Prostate gland (tissue), 2 donors: ENCODE results near the gene CLSTN3. TPM values are rescaled to one million over a fixed set of nuclear protein-coding genes. Genes with fewer than 3 reads are reported as not detected.
"Not testable (repeated sequence)": the region's sequence is repeated elsewhere in the genome, so short reads cannot be mapped to it uniquely, and the experiment has no call there.

ENCODE experiments used
- DNase-seq: peaks from one replicate; pipeline ENCODE4 v3.0.0-alpha.2; 2019; ENCODE audit warnings: low spot score
- H3K27ac ChIP-seq, 2 donors: fragments of 200-600 bp; sonication (generic); 2 replicates each; pipeline ENCODE4 v1.5.1; 2017 to 2019
- H3K27me3 ChIP-seq: fragments of 200-600 bp; sonication (generic); replicated peaks from 2 replicates; pipeline ENCODE4 v1.5.1; 2019; ENCODE audit not compliant: insufficient read depth
- H3K36me3 ChIP-seq, 2 donors: fragments of 200-600 bp; sonication (generic); 1 replicate in 1 of 2; 2 replicates in 1 of 2; pipeline versions ENCODE4 v1.5.1 to v1.8.1; 2017 to 2019
- H3K4me1 ChIP-seq: fragments of 200-600 bp; sonication (generic); replicated peaks from 2 replicates; pipeline ENCODE4 v1.5.1; 2019
- H3K4me3 ChIP-seq, 2 donors: fragments of 200-600 bp; sonication (generic); 2 replicates each; pipeline ENCODE4 v1.5.1; 2017 to 2019
- H3K9me3 ChIP-seq: fragments of 200-600 bp; sonication (generic); 2 replicates; pipeline ENCODE4 v1.5.1; 2017
- CTCF ChIP-seq, 4 experiments: fragments of 200-600 bp in 2 of 4; fragments of 450-650 bp in 2 of 4; sonication (generic) in 2 of 4; IDR thresholded peaks; 1 replicate in 3 of 4; 2 replicates in 1 of 4; pipeline ENCODE4 v1.5.1; 2016 to 2019; ENCODE audit warnings: antibody characterized with exemption in 4 of 4, mild to moderate bottlenecking in 2 of 4, moderate library complexity in 2 of 4
- POLR2A ChIP-seq: fragments of 450-650 bp; IDR thresholded peaks from one replicate; pipeline ENCODE4 v1.6.1; 2016; ENCODE audit warnings: antibody characterized with exemption, mild to moderate bottlenecking
- POLR2AphosphoS5 ChIP-seq: sonication (generic); formaldehyde crosslinking; IDR thresholded peaks from one replicate; pipeline ENCODE4 v1.6.1; 2017; ENCODE audit warnings: antibody characterized with exemption
- WGBS: methylation state at CpG from one replicate; pipeline ENCODE4 v1.1.5; 2018; 5-methylcytosine and 5-hydroxymethylcytosine counted together
- intact Hi-C: fragments of 100-400 bp; cut with DNase I; formaldehyde crosslinking; loops from one replicate; pipeline ENCODE4 v1.14.2; 2022
- total RNA-seq, 2 donors: library from RNA; depleted of rRNA; stranded (reverse); fragments of >200 nt; gene quantifications; one replicate each; pipeline ENCODE4 v1.1.0, GENCODE V29; 2016

CLSTN3 gene
- total RNA-seq, 2 donors from 2014 or later: 7.7 to 45.7 TPM

- DNase-seq: no peak
- Histone ChIP-seq H3K36me3 (no peaks in the 10 kb centered on the region), H3K27me3 (no peaks in the 10 kb centered on the region), H3K27ac (no peak overlapping the region), H3K4me1 (no peaks in the 10 kb centered on the region), H3K9me3 (no peaks in the 10 kb centered on the region), H3K4me3 (no peak overlapping the region)
- 88% methylated on average over 2 of the region's 2 CpGs for WGBS
- no peak for TF ChIP-seq POLR2A
- no peak for TF ChIP-seq CTCF (IDR thresholded peaks at IDR 0.05)
- intact Hi-C loops: no loop called here
Measured at GRCh38 chr12:7178481-7178880, 48.3 kb downstream of the CLSTN3 start.

DNA sequence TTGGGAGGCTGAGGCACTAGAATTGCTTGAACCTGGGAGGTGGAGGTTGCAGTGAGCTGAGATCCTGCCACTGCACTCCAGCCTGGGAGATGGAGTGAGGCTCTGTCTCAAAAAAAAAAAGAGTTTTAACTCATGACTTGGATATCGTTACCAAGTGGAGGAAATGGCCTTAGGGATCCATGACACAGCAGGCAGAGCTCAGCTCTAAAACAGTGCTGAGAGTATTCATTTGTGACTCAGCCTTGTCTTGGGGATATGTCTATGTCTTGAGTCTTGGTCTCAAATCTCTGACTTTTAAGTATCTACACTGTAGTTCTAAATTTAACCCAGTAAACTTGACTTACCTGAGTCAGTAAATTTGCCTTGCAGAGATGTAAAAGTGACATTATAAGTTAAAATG, 50.5 kb downstream of the CLSTN3 start:
- no peak for DNase-seq
- intact Hi-C loops: no loop called here
- Histone ChIP-seq H3K27ac (no peak overlapping the region), H3K9me3 (no peaks in the 10 kb centered on the region), H3K27me3 (no peaks in the 10 kb centered on the region), H3K4me1 (no peaks in the 10 kb centered on the region), H3K4me3 (no peak overlapping the region), H3K36me3 (no peaks in the 10 kb centered on the region)
- TF ChIP-seq POLR2A: no peak
- no peak for TF ChIP-seq CTCF (IDR thresholded peaks at IDR 0.05)
- no peak for TF ChIP-seq POLR2AphosphoS5
- 81% methylated on average over 1 of the region's 1 CpG for WGBS

DNA sequence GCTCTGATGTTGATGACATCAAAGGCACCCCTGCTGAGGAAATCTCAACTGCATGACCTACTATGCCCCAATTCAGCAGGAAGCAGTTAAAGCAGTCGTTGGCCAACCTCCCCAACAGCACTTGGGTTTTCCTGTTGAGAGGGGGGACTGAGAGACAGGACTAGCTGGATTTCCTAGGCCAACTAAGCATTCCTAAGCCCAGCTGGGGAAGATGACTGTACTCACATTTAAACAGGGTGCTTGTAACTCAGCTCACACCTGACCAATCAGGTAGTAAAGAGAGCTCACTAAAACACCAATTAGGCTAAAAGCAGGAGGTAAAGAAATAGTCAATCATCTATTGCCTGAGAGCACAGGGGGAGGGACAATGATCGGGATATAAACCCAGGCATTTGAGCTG, 55.9 kb downstream of the CLSTN3 start:
- H3K4me3 ChIP-seq, H3K9me3 ChIP-seq, H3K36me3 ChIP-seq, intact Hi-C loops, H3K27ac ChIP-seq, H3K4me1 ChIP-seq, H3K27me3 ChIP-seq, DNase-seq: not testable (repeated sequence)
- WGBS: 43% methylated on average over 2 of the region's 2 CpGs

- Histone ChIP-seq H3K36me3 (no peaks in the 10 kb centered on the region), H3K4me1 (peaks cover 8% of the 10 kb centered on the region), H3K9me3 (no peaks in the 10 kb centered on the region), H3K27ac (peak overlapping the region; percentile 81 to 87), H3K4me3 (peak overlapping the region; percentile 72 to 86), H3K27me3 (no peaks in the 10 kb centered on the region)
- WGBS: 3% methylated on average over 21 of the region's 21 CpGs
- DNase-seq: peak; percentile 38
- intact Hi-C loops: no loop called here
- TF ChIP-seq POLR2A: no peak
- peak in 3 of 4 experiments; percentile 20 to 54 (median 46) for TF ChIP-seq CTCF (IDR thresholded peaks at IDR 0.05)
Measured at GRCh38 chr12:7188562-7189397, 58.6 kb downstream of the CLSTN3 start.

DNA sequence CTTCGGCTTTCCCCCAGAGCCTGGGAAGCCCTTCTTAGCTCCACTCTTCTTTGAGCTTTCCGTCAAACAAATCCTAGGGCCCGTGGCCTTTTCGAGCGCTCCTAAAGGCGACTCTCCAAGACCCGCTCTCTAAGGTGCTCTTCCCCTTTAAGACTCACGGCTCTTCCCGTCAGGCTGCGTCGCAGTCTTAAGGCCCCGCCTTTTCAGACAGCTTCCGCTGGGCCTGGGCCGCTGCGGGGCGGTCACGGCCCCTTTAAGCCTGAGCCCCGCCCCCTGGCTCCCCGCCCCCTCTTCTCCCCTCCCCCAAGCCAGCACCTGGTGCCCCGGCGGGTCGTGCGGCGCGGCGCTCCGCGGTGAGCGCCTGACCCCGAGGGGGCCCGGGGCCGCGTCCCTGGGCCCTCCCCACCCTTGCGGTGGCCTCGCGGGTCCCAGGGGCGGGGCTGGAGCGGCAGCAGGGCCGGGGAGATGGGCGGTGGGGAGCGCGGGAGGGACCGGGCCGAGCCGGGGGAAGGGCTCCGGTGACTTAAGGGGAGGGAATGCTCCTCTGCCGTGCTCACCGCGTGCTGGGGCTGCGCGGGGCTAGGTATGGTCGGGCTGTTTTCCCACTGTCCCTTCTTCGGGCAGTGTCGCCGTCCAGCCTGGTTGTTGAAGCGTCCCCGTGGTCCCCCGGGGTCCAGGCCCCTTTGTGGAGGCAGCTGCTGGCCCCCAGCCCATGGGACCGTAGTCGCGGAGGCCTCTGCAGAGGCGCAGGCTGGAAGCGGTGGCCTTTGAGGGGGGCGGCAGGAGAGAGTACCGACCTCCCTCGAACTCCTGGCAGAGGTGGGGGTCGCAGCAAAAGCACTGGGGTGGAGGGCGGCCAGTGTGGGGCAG, 59.5 kb downstream of the CLSTN3 start, which contains the start of gene PEX5:
PEX5 (plus strand) TSS at position 289 of the 870 bp plus-strand sequence. CDS start 692 bp downstream, outside the sequence.
- TF ChIP-seq POLR2AphosphoS5: peak; percentile 81
- TF ChIP-seq POLR2A: peak; percentile 60
- peak in 3 of 4 experiments; percentile 2 to 9 (median 6) for TF ChIP-seq CTCF (IDR thresholded peaks at IDR 0.05)
- Histone ChIP-seq H3K27ac (peak within 1 kb of the TSS; percentile 81 to 87), H3K4me1 (peaks cover 8% of the 10 kb centered on the region), H3K9me3 (no peaks in the 10 kb centered on the region), H3K27me3 (no peaks in the 10 kb centered on the region), H3K36me3 (no peaks in the 10 kb centered on the region), H3K4me3 (peak within 1 kb of the TSS; percentile 72 to 86)
- intact Hi-C loops: no loop called here
- WGBS: under 1% methylated on average over 38 of the region's 68 CpGs
- DNase-seq: peak; percentile 84
